ENCODE measurements around the gene GPC6.

Gene GPC6

GRCh38 chr13:94412870-94413597, 1186.4 kb downstream of the GPC6 start:
- H3K4me3 ChIP-seq, result no peak overlapping the region
- no peak overlapping the region for H3K27ac ChIP-seq

DNA sequence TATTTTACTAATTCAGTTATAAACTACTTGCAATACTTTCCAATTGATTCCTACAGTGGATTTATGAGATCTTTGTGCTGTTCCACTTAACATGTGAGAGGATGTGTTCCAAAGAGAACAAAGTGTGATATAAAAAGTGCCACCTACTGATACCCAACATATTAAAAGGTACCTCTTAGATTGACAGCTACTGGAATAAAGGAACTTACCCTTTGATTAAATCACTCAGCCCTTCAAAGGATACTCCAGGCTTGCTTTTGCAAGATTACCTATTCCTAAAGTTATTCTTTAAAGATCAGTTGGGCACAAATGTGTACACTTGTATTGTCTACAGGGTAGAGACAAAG, 1187.0 kb downstream of the GPC6 start:
- H3K4me3 ChIP-seq, result no peak overlapping the region
- no peak overlapping the region for H3K27ac ChIP-seq

DNA sequence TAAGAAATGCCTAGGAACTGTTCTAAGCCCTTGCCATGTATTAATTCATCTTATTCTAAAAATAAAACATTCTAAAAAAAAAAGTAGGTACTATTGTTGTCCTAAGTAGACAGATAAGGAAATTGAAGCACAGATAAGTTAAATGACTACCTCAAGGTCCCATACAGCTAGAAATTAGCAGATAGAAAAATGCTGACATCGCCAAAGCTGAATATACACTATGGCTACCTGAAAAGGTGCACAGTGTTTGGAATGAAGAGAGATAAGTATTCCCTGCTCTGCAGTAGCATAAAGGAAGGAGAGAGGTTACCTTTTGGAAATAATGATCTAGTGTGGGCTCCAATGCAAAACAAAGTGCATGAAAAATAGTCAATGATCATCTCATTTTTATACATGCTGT, 1187.5 kb downstream of the GPC6 start:
- H3K27ac ChIP-seq, result no peak overlapping the region
- H3K4me3 ChIP-seq, result no peak overlapping the region

DNA sequence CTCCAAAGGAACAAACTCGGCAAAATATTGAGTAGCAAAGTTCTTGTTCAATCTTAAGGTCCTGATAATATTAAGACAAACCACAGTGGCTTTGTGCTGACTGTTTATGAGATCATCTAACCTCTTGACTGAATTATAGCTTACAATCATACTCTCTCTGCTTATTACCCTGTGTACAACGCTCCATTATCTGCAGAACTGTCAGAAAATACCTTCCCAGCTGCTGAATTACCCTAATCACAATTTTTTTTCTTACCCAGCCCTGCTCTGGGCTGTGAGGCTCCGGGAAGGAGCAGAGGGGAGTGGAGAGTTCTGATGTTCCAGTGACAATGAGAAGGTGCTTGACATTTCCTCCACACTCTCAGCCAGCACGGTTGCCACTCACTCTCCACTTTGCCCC, 1188.1 kb downstream of the GPC6 start:
- Histone ChIP-seq H3K27ac (no peak overlapping the region), H3K4me3 (no peak overlapping the region)

DNA sequence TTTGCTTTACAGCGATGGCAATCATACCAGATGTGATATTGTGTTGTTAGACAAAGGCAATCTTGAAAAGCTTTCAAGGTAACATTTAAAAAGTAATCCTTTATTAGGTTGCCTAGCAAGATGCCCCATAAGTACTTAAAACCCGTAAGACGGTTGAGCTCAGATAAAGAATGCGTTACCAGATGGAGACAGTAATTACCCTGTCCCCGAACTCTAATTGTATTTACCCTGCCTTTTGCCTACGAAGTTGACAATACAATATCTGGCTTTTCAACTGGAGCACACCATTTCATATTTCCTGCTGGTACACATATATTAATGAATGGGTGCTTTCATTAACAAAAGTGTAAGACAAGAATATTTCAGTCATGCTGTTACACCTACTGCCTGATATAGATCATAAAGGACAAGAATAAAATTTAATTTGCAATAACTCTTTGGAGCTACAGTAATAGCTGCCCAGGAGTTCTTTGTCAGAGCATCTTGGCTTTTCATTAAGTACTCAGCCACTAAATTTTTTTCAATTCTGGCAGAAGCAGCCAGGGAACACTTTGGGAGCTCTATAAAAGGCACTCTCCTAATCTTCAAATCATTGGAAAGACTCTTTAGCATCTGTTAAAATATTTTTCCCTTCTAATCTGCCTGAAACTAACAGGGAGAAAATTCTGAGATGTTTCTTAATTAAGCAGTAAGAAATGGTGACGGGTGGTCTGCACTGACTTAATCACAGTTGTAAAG, 1189.1 kb downstream of the GPC6 start:
- no peak overlapping the region for H3K27ac ChIP-seq

GRCh38 chr13:94416454-94417080, 1190.0 kb downstream of the GPC6 start:
- no peak overlapping the region for H3K27ac ChIP-seq
- no peak overlapping the region for H3K4me3 ChIP-seq

More for the DNA sequence above, 1189.1 kb downstream of the GPC6 start:
- no peak overlapping the region for H3K4me3 ChIP-seq

- Histone ChIP-seq H3K4me3 (no peak overlapping the region), H3K27ac (no peak overlapping the region)
Measured at GRCh38 chr13:94417294-94417693, 1190.7 kb downstream of the GPC6 start.

DNA sequence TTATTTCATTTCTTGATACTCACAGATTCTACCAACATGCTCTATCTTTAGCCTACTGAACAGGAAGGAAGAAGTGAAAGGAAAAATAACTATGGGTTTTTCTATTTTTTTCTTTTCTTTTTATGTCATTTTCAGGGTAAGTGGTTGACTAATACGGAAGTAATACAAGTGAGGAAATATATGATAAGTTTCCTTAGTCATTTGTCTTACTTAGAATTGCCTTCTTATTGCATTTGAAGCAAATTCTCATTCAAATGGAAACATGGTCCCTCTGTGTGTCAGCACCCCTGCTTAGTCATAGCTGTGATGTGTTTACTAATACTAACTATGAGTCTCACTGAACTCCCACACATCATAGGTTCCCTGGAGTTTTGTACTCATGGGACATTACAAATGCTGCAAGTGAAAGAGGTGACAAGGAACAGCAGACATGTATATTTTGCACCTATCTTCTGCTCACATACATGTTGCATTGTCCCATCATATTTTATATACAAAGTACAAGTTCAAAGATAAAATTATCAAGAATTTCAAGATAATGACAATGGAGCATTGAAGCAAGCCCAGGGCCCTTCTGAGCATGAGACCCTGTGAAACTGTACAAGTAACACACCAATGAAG, 1192.8 kb downstream of the GPC6 start:
- no peak overlapping the region for H3K27ac ChIP-seq
- no peak overlapping the region for H3K4me3 ChIP-seq

DNA sequence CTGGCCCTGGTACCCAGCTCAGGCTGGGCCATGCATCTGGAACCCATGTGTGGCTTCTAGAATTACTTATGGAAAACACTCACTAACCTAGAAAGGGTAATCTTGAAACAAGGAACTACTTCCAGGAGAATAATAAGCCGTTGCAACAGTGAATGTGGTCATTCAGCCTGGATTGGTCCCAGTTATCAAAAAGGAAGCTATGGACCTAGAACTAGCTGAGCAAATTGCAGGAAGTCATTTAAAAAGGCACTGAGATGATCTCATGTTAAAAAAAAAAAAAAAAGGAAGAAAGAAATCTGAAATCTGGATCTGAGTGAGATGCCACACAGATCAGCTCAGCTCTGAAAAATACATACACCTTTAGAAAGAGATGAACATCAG, 1193.3 kb downstream of the GPC6 start:
- Histone ChIP-seq H3K27ac (no peak overlapping the region), H3K4me3 (no peak overlapping the region)

- no peak overlapping the region for H3K4me3 ChIP-seq
Measured at GRCh38 chr13:94427313-94427953, 1200.8 kb downstream of the GPC6 start.

DNA sequence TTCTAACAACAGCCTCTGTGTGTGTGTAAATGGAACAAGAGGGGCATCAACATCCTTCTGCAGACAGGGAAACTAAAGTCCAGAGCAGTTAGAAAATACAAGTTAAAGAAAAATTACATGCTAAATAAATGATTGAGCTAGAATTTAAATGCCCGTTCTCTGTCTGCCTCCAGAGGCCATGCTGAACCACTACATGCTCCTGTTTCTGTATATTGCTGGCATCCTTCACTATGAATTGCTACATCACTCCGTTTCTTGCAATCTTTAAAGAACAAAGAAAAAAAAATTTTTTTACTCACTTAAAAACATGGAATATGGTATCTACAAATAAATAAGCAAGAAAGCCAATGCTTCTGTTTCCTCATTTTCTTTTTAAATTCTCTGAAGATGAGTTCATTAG, 1205.0 kb downstream of the GPC6 start:
- no peak overlapping the region for H3K27ac ChIP-seq
- no peak overlapping the region for H3K4me3 ChIP-seq

More at GRCh38 chr13:94427313-94427953, 1200.8 kb downstream of the GPC6 start:
- H3K27ac ChIP-seq, result no peak overlapping the region

GRCh38 chr13:94431987-94432386, 1205.4 kb downstream of the GPC6 start:
- Histone ChIP-seq H3K4me3 (no peak overlapping the region), H3K27ac (no peak overlapping the region)

DNA sequence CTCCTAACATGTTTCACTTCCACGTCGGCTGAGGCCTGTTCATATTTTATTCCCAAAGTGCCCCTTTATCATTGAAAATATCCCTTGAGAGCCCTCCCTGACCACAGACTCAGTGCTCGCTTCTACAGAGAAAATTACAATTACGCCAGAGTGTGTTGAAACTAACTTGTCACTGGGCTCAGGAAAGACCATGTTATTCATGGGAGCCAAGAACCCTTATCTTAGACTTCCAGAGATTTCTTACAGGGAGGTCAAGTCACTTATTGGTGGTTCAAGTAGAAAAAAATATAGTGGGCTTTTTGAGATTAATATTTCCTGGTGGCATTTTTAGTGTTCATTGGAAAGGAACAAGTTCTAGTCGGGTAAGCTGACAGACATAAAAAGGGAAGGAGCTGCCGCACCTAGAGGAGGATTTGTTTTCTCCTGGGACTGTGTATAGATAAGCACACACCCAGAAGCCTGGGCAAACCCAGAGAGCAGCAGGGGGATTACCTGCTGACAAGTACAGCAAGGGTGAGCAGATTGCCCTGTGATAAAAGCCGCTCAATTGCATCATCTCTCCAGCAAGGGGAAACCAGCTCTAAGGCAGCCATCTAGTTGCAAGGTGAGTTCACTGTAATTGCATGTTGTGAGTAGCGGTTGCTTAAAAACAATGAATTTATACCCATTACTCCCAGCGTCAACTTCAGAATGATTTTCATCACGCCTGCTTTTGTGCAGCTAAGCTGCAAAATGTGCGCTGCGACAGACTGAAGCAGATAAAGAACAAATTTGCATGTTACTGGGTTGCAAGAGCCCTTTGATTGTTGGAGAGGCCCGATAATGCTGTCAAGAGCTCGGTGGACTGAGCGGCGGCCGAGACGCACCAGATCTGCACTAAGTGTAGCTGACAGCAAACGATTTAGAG, 1206.7 kb downstream of the GPC6 start:
- no peak overlapping the region for H3K4me3 ChIP-seq
- no peak overlapping the region for H3K27ac ChIP-seq

DNA sequence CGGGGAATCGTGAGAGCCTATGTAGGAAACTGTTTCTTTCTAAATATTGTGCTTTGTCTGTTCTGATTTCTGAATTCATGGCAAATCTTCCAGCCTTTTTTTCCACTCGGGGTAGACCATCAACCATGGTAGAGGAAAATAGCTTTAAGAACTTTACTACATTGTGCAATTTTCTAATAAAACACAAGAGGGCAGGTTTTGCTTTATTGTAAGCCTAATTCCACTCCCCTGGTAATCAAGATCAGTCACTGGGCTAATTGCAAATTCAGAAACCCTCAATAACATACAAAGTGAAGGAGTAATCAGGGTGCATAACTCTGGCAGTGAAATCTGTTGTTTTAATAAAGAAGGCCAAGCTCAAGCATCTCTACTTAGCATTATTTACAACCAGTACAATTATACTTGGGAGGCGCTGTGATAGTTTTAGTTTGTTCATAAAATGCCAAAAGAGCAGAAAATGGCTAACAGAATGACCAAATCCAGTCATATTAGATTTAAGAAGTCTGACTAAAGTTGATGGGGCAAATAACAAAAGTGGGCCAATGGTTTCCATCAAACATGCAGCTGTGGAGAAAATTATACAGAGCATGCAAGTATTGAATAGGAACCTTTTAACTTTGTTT, 1209.1 kb downstream of the GPC6 start:
- H3K27ac ChIP-seq, result no peak overlapping the region
- H3K4me3 ChIP-seq, result no peak overlapping the region

- Histone ChIP-seq H3K27ac (no peak overlapping the region), H3K4me3 (no peak overlapping the region)
Measured at GRCh38 chr13:94444826-94445225, 1218.2 kb downstream of the GPC6 start.

DNA sequence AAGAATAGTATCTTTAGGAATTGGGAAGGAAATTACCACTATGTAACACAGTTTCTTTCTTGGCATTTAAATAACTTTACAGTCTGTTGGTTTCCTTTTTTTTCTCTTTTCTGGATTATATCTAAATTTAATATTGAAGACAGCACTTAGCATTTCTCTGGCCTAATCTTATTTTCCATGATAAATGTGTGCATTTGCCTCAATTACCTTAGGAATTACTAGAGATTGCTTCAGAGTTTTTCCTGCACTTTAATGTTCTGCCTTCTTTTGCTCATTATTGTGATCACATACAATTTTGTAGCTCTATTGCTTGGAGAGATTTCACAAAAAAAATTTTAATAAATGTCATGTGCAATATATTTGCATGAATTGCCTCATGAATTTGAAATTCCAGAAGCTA, 1227.7 kb downstream of the GPC6 start:
- no peak overlapping the region for H3K27ac ChIP-seq
- H3K4me3 ChIP-seq, result no peak overlapping the region

GRCh38 chr13:94454906-94455305, 1228.3 kb downstream of the GPC6 start:
- Histone ChIP-seq H3K4me3 (no peak overlapping the region), H3K27ac (no peak overlapping the region)

GRCh38 chr13:94455414-94455813, 1228.8 kb downstream of the GPC6 start:
- no peak overlapping the region for H3K27ac ChIP-seq
- H3K4me3 ChIP-seq, result no peak overlapping the region

Data from skin epidermis (tissue), 12 donors.